ENCODE measurements around the gene CATSPERE.

GRCh38 chr1:244424649-244425334 is 36.3 kb upstream of the CATSPERE start:
- TF ChIP-seq POLR2A (IDR thresholded peaks at IDR 0.05; ENCODE audit: low read length) (no peak), GATA1 (IDR thresholded peaks at IDR 0.05; ENCODE audit: low read depth, low read length) (no peak)

Data from erythroblast (primary cell).